Nephron progenitor cell (in vitro differentiated cells): Measurements from ENCODE around the gene OXSM.
A peak's percentile ranks its signal among the peaks of the same experiment; 100 is the strongest.

ENCODE experiments used
- DNase-seq: peaks from one replicate; pipeline ENCODE4 v3.0.0; 2021
- H3K27ac Mint-ChIP-seq: 2 replicates; pipeline ENCODE4 v1.8.0; 2021; ENCODE audit warnings: mild to moderate bottlenecking, moderate library complexity, mixed read lengths
- H3K27me3 Mint-ChIP-seq: 2 replicates; pipeline ENCODE4 v1.8.0; 2021; ENCODE audit warnings: mild to moderate bottlenecking, low read depth, mixed read lengths; ENCODE audit not compliant: poor library complexity
- H3K36me3 Mint-ChIP-seq: 2 replicates; pipeline ENCODE4 v1.8.0; 2021; ENCODE audit warnings: low read depth, mixed read lengths
- H3K4me1 Mint-ChIP-seq: 2 replicates; pipeline ENCODE4 v1.8.0; 2021; ENCODE audit warnings: mixed read lengths
- H3K4me3 Mint-ChIP-seq: 2 replicates; pipeline ENCODE4 v1.8.0; 2021; ENCODE audit warnings: mild to moderate bottlenecking, moderate library complexity, mixed read lengths
- H3K9me3 Mint-ChIP-seq: 2 replicates; pipeline ENCODE4 v1.8.0; 2021; ENCODE audit warnings: mild to moderate bottlenecking, moderate library complexity, mixed read lengths
- CTCF ChIP-seq: fragments of 200-600 bp; sonication (generic); IDR thresholded peaks from 2 replicates; pipeline ENCODE4 v1.5.0; 2021; ENCODE audit warnings: antibody characterized with exemption

The OXSM gene

GRCh38 chr3:25821746-25822573 lies 32.1 kb downstream of the OXSM start:
- no peak overlapping the region for H3K4me3 Mint-ChIP-seq
- no peak overlapping the region for H3K27ac Mint-ChIP-seq
- H3K4me1 Mint-ChIP-seq, result peaks cover 4% of the 10 kb centered on the region
- H3K9me3 Mint-ChIP-seq, result peaks cover 3% of the 10 kb centered on the region
- H3K36me3 Mint-ChIP-seq, result no peaks in the 10 kb centered on the region
- no peak for DNase-seq
- no peak for TF ChIP-seq CTCF
- H3K27me3 Mint-ChIP-seq, result no peaks in the 10 kb centered on the region

GRCh38 chr3:25823314-25823713 lies 33.4 kb downstream of the OXSM start:
- Mint-ChIP-seq H3K4me1 (peaks cover 4% of the 10 kb centered on the region), H3K4me3 (no peak overlapping the region), H3K36me3 (no peaks in the 10 kb centered on the region), H3K9me3 (peaks cover 3% of the 10 kb centered on the region), H3K27ac (no peak overlapping the region), H3K27me3 (no peaks in the 10 kb centered on the region)
- no peak for TF ChIP-seq CTCF
- DNase-seq, result no peak

GRCh38 chr3:25826510-25826909 lies 36.6 kb downstream of the OXSM start:
- no peak overlapping the region for H3K4me3 Mint-ChIP-seq
- TF ChIP-seq CTCF, result no peak

GRCh38 chr3:25830373-25831280 lies 40.7 kb downstream of the OXSM start:
- Mint-ChIP-seq H3K9me3 (peaks cover 4% of the 10 kb centered on the region), H3K4me1 (no peaks in the 10 kb centered on the region), H3K4me3 (no peak overlapping the region), H3K27ac (no peak overlapping the region), H3K27me3 (no peaks in the 10 kb centered on the region), H3K36me3 (no peaks in the 10 kb centered on the region)
- TF ChIP-seq CTCF, result no peak
- no peak for DNase-seq

More at GRCh38 chr3:25826510-25826909, 36.6 kb downstream of the OXSM start:
- DNase-seq, result no peak
- Mint-ChIP-seq H3K27ac (no peak overlapping the region), H3K27me3 (no peaks in the 10 kb centered on the region), H3K4me1 (peaks cover 4% of the 10 kb centered on the region), H3K36me3 (no peaks in the 10 kb centered on the region), H3K9me3 (peaks cover 7% of the 10 kb centered on the region)

DNA sequence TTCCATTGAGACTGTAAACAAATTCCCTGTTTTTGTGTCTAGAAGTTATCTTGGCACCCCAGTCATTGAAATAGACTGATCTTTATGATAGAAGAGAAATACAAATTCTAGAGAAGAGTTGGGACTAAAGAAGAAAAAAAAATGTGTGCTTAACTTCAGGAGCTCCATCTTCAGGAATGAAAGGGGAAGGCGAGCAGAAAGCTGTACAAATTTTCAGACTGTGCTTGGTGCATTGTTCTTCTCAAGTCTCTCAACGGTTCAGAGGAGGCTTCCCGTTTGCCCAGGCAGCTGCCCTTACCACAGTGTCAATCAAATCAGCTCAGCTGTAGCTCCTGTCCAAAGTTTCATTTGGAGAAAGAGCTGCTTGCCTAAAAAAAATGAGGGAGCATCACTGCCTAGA lies 41.7 kb downstream of the OXSM start:
- Mint-ChIP-seq H3K4me1 (no peaks in the 10 kb centered on the region), H3K36me3 (no peaks in the 10 kb centered on the region), H3K4me3 (no peak overlapping the region), H3K9me3 (peaks cover 4% of the 10 kb centered on the region), H3K27ac (no peak overlapping the region), H3K27me3 (no peaks in the 10 kb centered on the region)
- DNase-seq, result no peak
- TF ChIP-seq CTCF, result peak; percentile 15
